GM21723 (cell line): ENCODE data around the gene TCF23.

ENCODE experiments used
- ATAC-seq: cut with Tn5 transposase; IDR thresholded peaks from one replicate; pipeline ENCODE4 v1.9.1; 2021; ENCODE audit warnings: mild to moderate bottlenecking, moderate library complexity; ENCODE audit not compliant: unreplicated experiment

TCF23 gene

GRCh38 chr2:27127883-27128667 lies 20.7 kb upstream of the TCF23 start:
- ATAC-seq, result no peak

GRCh38 chr2:27128668-27129571 lies 19.9 kb upstream of the TCF23 start:
- ATAC-seq, result no peak

GRCh38 chr2:27130396-27130795 lies 18.4 kb upstream of the TCF23 start:
- no peak for ATAC-seq

- ATAC-seq, result no peak
Observed at GRCh38 chr2:27131429-27131828, 17.4 kb upstream of the TCF23 start.

- ATAC-seq, result no peak
Observed at GRCh38 chr2:27133195-27133875, 15.5 kb upstream of the TCF23 start.

- ATAC-seq, result peak; percentile 80
Observed at GRCh38 chr2:27133905-27134780, 14.7 kb upstream of the TCF23 start, which contains the start of gene PREB. Gene PREB, minus strand, starts transcription at chr2:27134636. Its CDS starts 215 bp downstream, at chr2:27134421.

GRCh38 chr2:27134781-27135477 lies 13.9 kb upstream of the TCF23 start:
- no peak for ATAC-seq

GRCh38 chr2:27135478-27135955 lies 13.3 kb upstream of the TCF23 start:
- ATAC-seq, result no peak

- ATAC-seq, result no peak
Observed at GRCh38 chr2:27136751-27137150, 12.1 kb upstream of the TCF23 start.

GRCh38 chr2:27137322-27137935 lies 11.4 kb upstream of the TCF23 start:
- no peak for ATAC-seq

GRCh38 chr2:27138111-27138510 lies 10.7 kb upstream of the TCF23 start:
- ATAC-seq, result no peak

GRCh38 chr2:27139310-27139709 lies 9.5 kb upstream of the TCF23 start, which contains the start of gene PRR30:
Gene PRR30, minus strand, starts transcription at chr2:27139410. Its CDS starts 1,081 bp downstream, at chr2:27138329.
- ATAC-seq, result no peak

- ATAC-seq, result no peak
Observed at GRCh38 chr2:27143285-27143684, 5.5 kb upstream of the TCF23 start.

GRCh38 chr2:27145682-27146081 lies 3.1 kb upstream of the TCF23 start:
- no peak for ATAC-seq

GRCh38 chr2:27147935-27148334 lies 869 bp upstream of the TCF23 start:
- no peak for ATAC-seq

- no peak for ATAC-seq
Observed at GRCh38 chr2:27149570-27150405, 984 bp downstream of the TCF23 start.

- no peak for ATAC-seq
Observed at GRCh38 chr2:27150639-27151230, 1.9 kb downstream of the TCF23 start.
